ENCODE measurements around the gene AATK.

AATK gene

DNA sequence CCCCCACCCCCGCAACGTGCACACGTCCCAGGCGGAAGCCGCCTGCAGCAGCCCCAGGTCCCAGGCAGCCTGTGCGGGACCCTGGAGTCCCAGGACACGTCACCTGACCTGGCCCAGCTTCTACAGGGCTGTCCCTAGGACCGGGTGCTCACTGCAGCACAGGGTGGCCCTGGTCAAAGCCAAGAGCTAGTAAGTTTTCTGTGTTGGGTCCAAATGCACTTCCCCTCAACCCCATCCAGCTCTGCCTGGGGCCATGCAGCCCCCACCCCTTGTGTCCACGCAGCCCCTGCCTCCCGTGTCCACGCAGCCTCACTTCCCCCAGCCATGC is 22.9 kb downstream of the AATK start:
- DNase-seq (ENCODE audit: low read depth), result no peak

DNA sequence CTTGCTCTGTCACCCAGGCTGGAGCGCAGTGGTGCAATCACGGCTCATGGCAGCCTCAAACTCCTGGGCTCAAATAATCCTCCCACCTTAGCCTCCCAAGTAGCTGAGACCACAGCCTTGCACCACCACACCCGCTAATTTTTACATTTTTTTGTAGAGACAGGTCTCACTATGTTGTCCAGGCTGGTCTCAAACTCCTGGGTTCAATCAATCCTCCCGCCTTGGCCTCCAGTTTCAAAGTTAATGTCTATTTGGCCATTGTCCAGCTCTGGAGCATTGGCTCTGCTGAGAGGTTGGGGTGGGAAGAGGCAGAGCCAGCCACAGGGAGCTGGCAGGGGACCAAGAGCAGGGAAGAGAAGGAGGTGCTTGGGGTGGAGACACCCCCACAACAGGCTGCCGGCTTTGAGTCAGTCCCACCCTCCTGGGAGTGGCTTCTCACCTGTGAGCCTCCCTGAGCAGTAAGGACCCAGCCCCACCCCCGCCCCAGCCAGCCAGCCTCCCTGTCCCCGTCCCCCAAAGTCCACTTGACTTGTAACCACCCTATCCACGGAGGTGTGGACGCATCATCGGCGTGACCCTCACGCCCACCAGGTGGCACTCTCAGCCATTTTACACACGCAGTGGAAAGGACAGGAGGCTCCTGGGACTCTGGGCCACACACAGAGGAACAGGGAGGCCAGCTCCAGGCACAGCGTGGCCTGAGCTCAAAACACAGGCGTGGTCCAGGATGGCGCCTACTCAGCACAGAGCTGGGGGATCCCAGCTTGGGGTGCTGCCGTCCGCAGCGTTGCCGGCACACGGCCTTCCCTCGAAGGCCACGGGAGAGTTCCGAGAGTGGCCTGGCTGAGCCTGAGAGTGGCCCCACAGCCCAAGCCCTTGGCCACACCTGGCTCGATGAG is 23.5 kb downstream of the AATK start:
- DNase-seq (ENCODE audit: low read depth), result peak; percentile 45

DNA sequence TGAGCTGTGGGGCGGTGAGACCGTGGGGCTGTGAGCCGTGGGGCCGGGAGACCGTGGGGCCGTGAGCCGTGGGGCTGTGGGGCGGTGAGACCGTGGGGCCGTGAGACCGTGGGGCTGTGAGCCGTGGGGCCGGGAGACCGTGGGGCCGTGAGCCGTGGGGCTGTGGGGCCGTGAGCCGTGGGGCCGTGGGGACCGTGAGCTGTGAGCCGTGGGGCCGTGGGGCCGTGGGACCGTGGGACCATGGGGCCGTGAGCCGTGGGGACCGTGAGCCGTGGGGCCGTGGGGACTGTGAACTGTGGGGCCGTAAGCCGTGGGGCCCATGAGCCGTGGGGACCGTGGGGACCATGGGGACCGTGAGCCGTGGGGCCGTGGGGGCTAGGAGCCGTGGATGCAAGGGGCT is 25.3 kb downstream of the AATK start:
- no peak for DNase-seq (ENCODE audit: low read depth)

DNA sequence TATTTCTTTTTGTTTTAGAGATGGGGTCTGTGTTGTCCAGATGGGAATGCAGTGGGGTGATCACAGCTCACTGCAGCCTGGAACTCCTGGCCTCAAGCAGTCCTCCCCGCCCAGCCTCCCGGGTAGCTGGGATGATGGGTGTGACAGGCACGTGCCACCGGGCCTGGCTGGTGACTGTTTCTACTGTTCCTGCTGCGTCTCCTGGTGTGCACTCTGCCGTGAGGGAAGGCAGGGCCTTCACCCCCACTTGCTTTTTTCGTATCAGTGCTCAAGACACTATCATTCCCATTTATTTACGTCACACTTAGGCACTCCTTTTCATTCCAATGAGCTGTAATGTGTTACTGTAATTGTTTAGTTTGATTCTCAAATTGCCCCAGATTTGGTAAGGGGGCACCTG is 26.0 kb downstream of the AATK start:
- no peak for DNase-seq (ENCODE audit: low read depth)

DNA sequence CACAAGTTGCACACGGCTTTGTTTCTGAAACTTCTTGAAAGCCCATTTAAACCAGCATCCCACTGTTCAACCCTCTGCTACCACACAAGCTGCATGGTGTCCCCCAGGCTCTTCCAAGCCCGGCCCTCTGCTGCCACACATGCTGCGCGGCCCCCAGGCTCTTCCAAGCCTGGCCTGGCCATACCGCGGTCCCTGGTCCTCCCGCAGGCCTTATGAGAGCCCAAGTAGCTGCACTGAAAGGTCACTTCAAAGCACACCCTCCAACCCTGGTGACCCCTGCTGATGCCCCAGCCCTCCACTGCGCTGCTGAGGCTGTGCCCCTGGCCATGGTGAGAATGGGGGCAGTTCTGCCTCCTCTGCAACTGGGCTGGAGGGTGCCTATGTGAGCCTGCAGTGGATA is 26.6 kb downstream of the AATK start:
- no peak for DNase-seq (ENCODE audit: low read depth)

DNA sequence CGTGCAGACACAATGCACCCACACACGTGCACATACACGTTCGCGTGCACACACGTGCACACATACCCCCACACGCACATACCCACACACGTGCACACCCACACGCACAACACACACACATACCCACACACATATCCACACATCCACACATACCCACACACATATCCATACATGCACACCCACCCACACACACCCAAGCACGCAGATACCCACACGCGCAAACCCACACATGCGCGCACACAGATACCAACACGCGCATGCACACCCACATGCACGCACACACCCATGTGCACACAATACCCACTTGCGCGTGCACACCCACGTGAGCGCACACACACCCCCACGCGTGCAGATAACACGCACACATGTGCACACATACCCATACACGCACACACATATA is 27.5 kb downstream of the AATK start:
- no peak for DNase-seq (ENCODE audit: low read depth)

DNA sequence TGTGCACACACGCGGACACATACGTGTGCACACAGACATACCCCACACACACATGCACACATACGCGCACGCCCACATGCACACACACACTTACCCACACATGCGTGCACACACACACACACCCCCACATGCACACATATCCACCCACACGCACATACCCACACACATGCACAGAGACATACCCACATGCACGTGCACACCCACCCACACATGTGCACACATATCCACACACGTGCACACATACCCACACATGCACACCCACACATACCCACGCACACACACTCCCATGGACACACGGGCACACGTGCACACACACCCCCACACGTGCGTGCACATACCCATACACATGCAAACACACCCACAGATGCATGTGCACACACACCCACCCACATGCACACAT is 27.9 kb downstream of the AATK start:
- DNase-seq (ENCODE audit: low read depth), result no peak

DNA sequence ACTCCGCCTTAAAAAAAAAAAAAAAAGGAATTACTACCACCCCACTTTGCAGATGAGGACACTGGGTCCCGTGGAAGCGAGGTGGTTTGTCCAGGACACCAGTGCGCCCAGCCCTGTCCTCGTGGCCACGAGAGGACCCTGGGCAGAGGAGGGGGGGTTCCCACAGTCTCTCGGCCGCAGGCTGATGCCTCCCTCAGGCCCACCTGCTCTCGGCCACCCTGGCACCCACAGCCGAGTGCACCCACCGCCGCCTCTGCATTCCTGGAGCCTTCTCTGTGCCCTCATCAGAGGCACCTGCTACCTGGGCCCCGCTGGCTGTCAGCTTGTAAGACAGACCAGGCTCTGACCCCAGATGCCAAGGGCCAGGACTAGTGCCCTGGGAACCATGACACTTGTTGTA is 28.8 kb downstream of the AATK start:
- no peak for DNase-seq (ENCODE audit: low read depth)

DNA sequence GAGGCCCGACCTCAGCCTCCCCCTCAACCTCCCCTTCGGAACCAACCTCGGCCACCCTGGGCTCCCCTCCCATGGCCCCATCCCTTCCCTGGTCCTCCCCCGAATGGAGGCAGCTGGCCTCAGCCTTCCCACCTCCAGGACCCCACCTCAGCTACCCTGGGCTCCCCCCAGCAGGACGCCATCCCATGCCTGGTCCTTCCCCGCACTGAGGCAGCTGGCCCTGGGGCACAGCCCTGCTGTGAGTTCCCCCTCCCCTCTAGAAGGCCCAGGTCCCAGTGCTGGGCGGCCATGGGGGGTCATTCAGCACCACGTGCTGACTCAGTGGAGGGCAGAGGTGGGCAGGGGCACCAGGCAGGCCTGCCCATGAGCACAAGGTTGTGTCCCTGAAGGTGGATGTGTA is 29.7 kb downstream of the AATK start:
- DNase-seq (ENCODE audit: low read depth), result no peak

DNA sequence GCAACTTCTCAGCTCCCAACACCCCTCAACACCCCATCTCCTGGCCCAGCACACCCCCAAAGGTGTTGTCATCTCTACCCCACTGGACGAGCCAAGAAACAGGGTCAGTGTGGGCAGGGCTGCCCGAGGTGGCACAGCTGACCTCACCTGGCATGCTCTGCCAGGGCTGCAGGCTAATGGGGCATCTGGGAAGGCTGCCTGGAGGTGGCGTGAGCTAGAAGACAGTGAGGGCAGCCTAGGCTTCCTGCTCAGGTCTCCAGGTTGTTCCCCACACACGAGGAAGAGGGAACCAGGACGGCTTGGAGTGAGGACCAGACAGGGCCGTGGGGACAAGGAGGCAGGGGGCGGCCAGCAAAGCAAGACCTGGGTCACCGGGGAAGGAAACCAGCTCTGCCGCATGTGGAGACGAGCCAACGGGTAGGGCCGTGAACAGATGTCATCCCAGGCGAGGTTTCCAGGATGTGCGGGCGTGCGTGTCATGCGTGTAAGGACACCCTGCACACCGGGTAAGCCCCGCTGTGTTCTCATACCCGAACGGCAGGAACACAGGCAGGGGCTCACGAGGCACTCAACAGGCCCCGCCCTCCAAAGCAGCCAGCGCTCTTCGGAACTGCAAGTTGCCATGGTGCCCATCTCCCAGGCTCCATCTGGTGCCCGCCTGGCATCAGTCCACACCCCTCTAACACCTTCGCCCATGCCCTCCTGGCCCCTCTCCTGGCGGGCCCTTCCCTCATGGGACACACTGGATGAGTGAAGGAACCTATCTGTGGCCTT is 30.3 kb downstream of the AATK start:
- DNase-seq (ENCODE audit: low read depth), result no peak

DNA sequence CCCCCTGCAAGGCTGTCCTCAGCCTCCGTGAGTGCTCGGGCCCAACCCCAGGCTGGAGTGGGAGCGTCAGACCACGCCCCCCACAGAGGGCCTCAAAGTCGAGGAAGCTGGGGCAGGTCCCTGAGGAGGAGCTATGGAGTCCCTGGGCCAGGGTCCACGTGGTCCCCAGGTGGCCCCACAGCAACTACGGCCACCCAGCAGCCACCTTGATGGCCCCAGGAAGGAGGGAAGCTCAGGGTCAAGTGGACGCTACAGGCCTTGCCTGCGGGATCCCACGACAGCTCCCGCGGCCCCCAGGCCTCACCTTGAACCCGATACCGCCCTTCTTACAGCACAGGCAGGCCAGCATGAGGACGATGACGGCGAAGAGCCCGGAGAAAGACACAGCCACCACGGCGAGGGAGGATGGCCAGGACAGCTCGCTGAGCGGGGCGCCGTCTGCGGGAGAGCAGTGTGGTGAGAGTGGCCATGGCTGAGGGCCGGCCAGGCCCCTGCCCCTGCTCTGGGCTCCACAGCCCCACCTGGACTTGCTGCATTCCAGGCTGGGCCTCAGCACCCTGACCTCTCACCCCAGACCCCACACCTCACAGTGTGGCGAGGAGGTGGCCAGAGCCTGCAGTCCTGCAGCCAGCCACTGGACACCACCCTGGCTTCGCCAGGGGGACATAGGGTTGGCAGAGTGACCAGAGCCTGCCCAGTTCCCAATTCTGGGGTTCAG is 31.8 kb downstream of the AATK start:
- no peak for DNase-seq (ENCODE audit: low read depth)

DNA sequence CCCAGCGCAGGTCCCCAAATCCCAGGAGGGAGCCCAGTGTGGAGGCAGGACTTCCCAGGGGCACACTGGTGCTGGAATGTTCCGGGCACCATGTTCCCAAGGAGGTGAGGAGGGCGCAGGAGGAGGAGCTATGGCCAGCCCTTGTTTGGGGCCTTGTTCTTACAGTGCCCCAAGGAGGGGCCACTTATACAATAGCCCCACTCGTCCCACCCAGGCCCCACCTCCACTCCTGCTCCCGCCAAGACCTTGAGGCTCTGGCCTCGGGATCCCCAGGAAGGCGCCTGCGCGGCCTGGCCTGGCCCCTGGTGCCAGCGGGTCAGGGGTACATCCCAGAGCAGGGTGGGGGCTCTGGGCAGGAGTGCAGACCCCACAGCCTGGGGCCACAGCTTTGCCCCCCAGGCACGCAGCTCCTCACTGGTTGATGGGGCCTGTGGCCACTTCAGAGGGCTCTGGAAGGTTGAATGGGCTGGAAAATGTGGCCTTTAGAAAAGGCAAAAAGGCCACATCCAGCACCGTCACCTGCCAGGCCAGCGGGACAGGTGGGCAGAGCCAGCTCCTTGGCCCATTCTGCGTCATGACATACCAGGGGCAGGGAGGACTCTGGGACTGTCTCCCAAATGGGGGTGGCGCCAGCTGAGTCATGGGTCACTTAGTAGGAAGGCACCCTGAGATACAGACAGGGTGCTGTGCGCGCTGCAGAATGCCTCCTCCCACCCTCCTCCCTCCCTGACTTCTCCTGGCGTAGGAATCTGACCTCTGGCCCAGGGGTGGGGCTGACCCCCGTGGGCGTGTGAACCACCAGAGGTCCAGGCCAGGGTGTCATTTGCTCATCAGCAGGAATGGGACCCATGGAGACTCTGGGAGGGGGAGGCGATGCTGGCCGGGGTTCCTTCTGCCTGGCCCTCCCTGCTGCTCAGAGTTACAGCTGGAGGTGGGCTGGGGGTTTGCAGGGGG is 33.0 kb downstream of the AATK start:
- DNase-seq (ENCODE audit: low read depth), result no peak

DNA sequence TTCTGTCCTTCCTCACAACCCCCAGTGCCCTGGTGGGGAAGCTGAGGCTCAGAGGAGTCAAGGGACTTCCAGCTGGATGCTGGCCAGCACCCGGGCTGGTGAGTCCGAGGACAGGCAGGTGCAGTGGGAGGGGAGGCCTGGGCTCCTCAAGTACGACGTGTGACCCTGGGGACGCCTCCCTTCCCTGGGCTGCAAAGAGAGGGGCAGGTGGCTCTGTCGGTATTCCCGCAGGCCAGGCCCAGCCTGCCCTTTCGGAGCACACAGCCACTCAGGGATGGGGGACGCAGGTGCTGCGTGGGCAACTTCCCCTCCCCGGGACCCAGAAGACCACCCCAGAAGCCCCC is 33.9 kb downstream of the AATK start:
- no peak for DNase-seq (ENCODE audit: low read depth)

DNA sequence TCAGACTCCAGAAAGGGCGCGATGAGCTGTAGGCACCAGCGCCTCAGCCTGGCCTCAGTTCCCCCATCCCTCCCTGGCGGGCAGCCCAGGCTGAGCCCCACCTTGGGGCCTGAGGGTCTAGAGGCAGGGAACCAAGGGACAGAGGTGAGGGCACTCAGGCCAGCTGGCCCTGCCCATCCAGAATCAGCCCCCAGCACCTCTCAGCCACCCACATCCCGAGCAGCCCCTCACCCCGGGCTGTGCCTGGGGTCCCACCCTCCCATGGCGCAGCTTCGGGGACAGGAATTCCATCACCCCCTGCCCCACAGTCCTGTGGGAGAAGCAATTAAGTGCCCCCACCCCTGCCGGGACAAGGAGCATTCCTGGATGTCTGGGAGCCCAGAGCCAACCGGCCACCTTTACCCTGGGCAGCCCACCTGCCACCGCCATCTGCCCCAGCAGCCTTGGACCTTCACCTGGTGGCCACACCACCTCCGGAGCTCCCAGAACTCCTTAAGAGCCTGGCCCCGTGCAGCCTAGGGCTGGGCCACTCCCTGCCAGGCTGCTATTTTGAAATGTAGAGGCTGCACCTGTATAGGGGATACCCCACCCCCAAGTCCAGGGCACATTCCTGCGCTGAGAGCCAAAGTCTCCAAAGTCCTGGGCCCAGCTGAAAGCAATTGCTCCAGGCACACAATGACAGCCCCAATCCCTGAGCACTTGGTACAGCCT is 34.4 kb downstream of the AATK start:
- DNase-seq (ENCODE audit: low read depth), result no peak

DNA sequence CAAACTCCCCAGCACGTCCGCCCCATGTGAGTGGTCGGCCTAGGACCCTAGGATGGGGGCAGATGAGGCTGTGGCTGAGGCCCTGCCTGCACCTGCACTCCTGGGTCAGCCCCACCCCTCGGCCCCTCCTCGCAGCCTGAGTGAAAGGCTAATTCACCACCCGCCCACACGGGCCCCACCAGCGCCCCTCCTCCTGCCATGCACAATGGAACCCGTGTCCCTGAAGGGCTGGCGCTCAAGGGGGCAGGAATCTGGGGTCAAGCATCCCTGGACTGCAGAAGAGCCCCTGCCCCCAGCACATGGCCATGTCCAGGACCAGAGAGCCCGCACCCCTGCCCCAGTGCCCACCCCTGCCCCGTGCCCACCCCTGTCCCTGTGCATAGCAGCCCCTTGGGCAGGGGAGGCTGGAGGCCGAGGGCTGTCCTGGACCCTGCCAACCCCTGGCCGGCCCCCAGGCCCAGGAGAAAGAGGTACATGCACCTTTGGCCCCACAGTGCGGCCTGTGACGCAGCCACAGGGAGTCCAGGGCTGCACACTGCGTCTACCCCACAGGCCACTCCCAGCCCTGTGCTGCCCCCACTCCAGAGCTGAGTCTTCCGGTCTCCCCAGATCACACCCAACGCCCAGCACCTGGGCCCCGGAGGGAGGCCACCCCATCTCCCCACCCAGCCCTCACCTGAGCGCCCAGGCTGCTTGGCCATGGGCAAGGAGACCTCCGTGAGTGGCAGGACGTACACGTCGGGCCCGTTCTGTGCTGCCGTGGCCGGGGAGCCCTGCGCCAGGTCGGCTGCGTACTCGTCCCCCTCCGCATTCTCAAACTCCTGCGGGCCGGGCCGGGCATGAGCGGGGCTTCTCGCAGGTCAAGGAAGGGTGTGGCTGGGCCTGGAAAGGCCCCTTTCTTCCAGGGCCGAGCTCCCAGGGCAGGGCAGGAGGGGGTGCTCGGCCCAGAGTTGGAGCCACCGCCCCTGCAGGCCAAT is 35.3 kb downstream of the AATK start:
- no peak for DNase-seq (ENCODE audit: low read depth)

DNA sequence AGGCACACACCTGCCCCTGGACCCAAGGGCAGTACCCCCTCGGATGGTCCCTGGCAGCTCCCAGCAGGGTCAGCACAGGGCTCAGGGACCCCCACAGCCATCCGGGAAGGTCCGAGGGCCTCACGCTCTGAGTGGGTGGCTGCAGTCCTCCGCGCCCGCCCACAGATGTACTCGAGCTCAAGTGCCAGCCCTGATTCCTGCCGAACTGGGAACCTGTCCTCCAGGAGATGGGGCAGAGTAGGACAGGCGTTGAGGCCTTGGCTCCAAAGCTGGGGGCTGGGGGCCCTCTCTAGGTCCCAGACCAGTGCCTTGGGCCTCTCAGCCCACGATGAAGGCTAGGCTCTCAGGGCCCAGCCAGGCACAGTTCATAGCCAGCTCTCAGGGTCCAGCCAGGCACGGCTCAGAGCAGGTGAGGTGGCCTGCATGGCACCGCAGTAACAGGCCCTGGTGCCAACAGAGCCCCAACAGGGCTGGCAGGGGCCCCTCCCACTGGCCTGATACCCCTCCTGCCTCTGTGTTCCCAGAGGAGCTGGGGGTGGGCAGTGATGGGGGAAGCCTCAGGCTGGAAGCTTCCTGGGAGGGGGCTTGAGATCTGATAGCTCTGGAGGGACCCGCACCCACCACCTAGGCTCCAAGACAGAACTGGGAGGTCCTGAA is 36.2 kb downstream of the AATK start:
- no peak for DNase-seq (ENCODE audit: low read depth)

DNA sequence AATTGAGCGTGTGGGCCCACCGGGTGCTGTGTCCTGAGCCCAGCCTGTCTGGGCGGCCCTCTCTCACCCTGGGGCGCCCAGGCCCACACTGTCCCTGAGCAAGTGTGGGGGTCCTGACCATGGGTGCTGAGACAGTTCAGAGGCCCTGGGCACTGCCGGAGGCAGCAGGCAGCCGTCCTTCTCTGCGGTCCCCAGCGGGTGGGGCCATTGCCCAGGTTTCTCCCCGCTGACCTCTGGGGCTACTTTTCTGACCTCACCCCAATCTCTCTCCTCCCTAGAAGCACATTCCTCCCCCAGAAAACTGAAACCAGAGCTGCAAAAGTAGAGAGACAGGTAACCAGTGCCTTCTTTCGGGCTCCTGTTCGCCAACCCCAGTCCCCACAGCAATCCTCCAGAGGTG is 36.7 kb downstream of the AATK start:
- no peak for DNase-seq (ENCODE audit: low read depth)

DNA sequence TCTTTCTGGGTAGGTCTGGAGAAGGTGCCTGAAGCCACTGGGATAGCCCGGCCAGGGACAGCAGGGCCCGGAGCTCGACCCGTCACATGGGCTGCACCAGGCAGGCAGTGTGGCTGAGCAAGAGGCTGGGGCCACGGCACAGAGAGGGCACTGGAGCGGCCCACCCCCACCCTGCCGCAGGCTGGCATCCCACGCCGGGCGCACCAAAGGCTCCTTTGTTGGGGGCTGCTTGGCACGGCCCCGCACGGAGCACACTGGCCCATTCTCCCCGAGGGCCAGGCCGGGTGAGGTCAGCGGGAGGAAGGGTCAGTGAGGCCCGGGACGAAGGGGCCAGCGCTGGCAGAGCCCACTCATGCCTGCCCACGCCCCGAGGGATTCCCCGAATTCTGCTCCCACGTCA is 37.2 kb downstream of the AATK start:
- DNase-seq (ENCODE audit: low read depth), result no peak

DNA sequence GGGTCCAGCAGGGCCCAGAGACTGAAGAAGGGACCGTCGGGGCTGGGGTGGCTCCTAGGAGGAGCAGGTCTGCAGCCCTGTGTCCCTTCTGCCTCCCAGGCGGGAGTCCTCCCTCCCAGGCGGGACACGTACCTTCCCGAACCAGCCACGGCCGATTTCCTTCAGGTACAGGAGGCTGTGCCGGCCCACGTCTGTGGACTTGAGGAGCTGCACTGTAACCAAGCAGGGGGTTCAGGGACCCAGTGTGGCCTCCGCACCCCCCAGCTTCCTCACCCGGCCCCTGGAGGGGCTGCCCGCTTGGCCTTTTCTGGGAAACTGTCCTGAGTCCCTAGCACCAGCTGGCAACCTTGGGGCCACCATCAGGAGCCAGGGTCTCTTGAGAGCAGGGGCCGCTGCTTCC is 37.7 kb downstream of the AATK start:
- DNase-seq (ENCODE audit: low read depth), result no peak
